ENCODE measurements around the gene INPP5A.

GRCh38 chr10:132666705-132667341, 129.2 kb downstream of the INPP5A start:
- TF ChIP-seq EZH2 (IDR thresholded peaks at IDR 0.05; ENCODE audit: borderline replicate concordance, insufficient read depth, low read depth, low read length, poor library complexity, severe bottlenecking) (no peak), CTCF (IDR thresholded peaks at IDR 0.05) (no peak)
